GM12878 (cell line): ENCODE results near the gene CHST14. TPM values are rescaled to one million over a fixed set of nuclear protein-coding genes. Genes with fewer than 3 reads are reported as not detected.

Source experiments
- ATAC-seq: fragments of 200-7000 bp; cut with Tn5 transposase; 3 replicates; pipeline ENCODE4 v1.9.1; 2020; ENCODE audit warnings: mild to moderate bottlenecking, moderate library complexity
- BruUV-seq: library from RNA; stranded (reverse); fragments of 400-500 nt; replicated peaks from 2 replicates; lab custom pipeline; 2021; lab: Mats Ljungman, UMichigan
- CTCF ChIA-PET: fragments of 300-600 bp; sonication (Branson Sonifier 250); formaldehyde crosslinking; extraction: SDS; loops from one replicate; lab custom pipeline; 2021; ENCODE audit warnings: inconsistent platforms; lab: Yijun Ruan, JAX
- POLR2A ChIA-PET: fragments of 350-600 bp; formaldehyde crosslinking; extraction: SDS; loops from one replicate; lab custom pipeline; 2021; ENCODE audit warnings: inconsistent platforms; lab: Charles Lee
- RAD21 ChIA-PET: fragments of 300-600 bp; sonication (Branson Sonifier 250); formaldehyde crosslinking; loops from one replicate; lab custom pipeline; 2023; ENCODE audit warnings: antibody characterized with exemption; ENCODE audit not compliant: unreplicated experiment; lab: Charles Lee
- SMC1A ChIA-PET: fragments of 300-600 bp; sonication (Branson Sonifier 250); formaldehyde crosslinking; loops from one replicate; lab custom pipeline; 2023; ENCODE audit not compliant: unreplicated experiment, uncharacterized antibody; lab: Charles Lee
- DNase-seq: peaks from one replicate; pipeline ENCODE4 v3.0.0-alpha.2; 2011; ENCODE audit warnings: low read depth, low spot score
- FAIRE-seq: peaks from 3 replicates; lab custom pipeline; 2011; peaks lifted over from hg19 to GRCh38; lab: Jason Lieb, UNC
- H2AFZ ChIP-seq: 2 replicates; pipeline ENCODE4 v1.6.0; 2011; ENCODE audit warnings: low read depth, low read length, control low read depth; ENCODE audit not compliant: control insufficient read depth
- H3K27ac ChIP-seq: 2 replicates; pipeline ENCODE4 v1.5.1; 2011; ENCODE audit warnings: control low read depth; ENCODE audit not compliant: control insufficient read depth, insufficient read depth
- H3K27me3 ChIP-seq, 2 experiments: replicated peaks in 1 of 2; 2 replicates each; pipeline versions ENCODE4 v1.6.0 to v1.6.1; 2011; ENCODE audit warnings: low read length in 1 of 2; ENCODE audit not compliant: control insufficient read depth in 2 of 2, insufficient read depth in 2 of 2
- H3K36me3 ChIP-seq, 2 experiments: 2 replicates each; pipeline ENCODE4 v1.5.1; 2011; ENCODE audit warnings: low read length in 1 of 2; ENCODE audit not compliant: control insufficient read depth in 2 of 2, insufficient read depth in 2 of 2
- H3K4me1 ChIP-seq: 2 replicates; pipeline ENCODE4 v1.6.1; 2011; ENCODE audit warnings: mild to moderate bottlenecking, low read length, moderate library complexity, mixed read lengths; ENCODE audit not compliant: control insufficient read depth, insufficient read depth
- H3K4me2 ChIP-seq: 2 replicates; pipeline ENCODE4 v1.6.0; 2011; ENCODE audit warnings: control low read depth; ENCODE audit not compliant: control insufficient read depth, insufficient read depth
- H3K4me3 ChIP-seq: fragments of 200-600 bp; sonication (generic); 2 replicates; pipeline ENCODE4 v1.5.1; 2016
- H3K79me2 ChIP-seq: 2 replicates; pipeline ENCODE4 v1.6.0; 2011; ENCODE audit warnings: low read length; ENCODE audit not compliant: control insufficient read depth, insufficient read depth
- H3K9ac ChIP-seq: 2 replicates; pipeline ENCODE4 v1.8.0; 2011; ENCODE audit warnings: low read length, control low read depth, mixed read lengths; ENCODE audit not compliant: control insufficient read depth, insufficient read depth
- H3K9me3 ChIP-seq: replicated peaks from 3 replicates; pipeline ENCODE4 v1.5.1; 2011; ENCODE audit warnings: mild to moderate bottlenecking, low read length; ENCODE audit not compliant: control insufficient read depth, insufficient read depth
- H4K20me1 ChIP-seq: 2 replicates; pipeline ENCODE4 v1.6.0; 2011; ENCODE audit not compliant: control insufficient read depth, insufficient read depth
- BHLHE40 ChIP-seq, 2 experiments: fragments of 450-650 bp in 1 of 2; IDR thresholded peaks; 2 replicates each; pipeline ENCODE4 v1.6.1; 2011 to 2017; ENCODE audit warnings: low read depth in 2 of 2, borderline replicate concordance in 1 of 2, improper control_type of control experiment in 1 of 2, low read length in 1 of 2, mild to moderate bottlenecking in 1 of 2
- CHD2 ChIP-seq: IDR thresholded peaks from 2 replicates; pipeline ENCODE4 v1.6.1; 2011; ENCODE audit warnings: low read depth, low read length, improper control_type of control experiment, borderline replicate concordance
- EP300 ChIP-seq, 2 experiments: fragments of 150-350 bp in 1 of 2; IDR thresholded peaks; 2 replicates each; pipeline ENCODE4 v1.6.1; 2011 to 2012; ENCODE audit warnings: low read depth in 2 of 2, low read length in 2 of 2, borderline replicate concordance in 1 of 2, improper control_type of control experiment in 1 of 2, inconsistent platforms in 1 of 2; ENCODE audit not compliant: control insufficient read depth in 1 of 2
- GATAD2B ChIP-seq: fragments of 450-650 bp; conservative IDR thresholded peaks from 2 replicates; pipeline ENCODE4 v1.6.1; 2017; ENCODE audit warnings: low read depth, mild to moderate bottlenecking, moderate library complexity
- HCFC1 ChIP-seq: fragments of 150-350 bp; IDR thresholded peaks from 2 replicates; pipeline ENCODE4 v1.6.1; 2014; ENCODE audit warnings: low read length
- IKZF2 ChIP-seq, 2 experiments: fragments of 450-650 bp; IDR thresholded peaks; 2 replicates each; pipeline ENCODE4 v1.6.1; 2017; ENCODE audit warnings: mild to moderate bottlenecking in 2 of 2, moderate library complexity in 2 of 2
- NFYA ChIP-seq: IDR thresholded peaks from 2 replicates; pipeline ENCODE4 v1.6.1; 2011; ENCODE audit warnings: low read depth, mild to moderate bottlenecking, low read length, improper control_type of control experiment, borderline replicate concordance
- RUNX3 ChIP-seq: IDR thresholded peaks from 2 replicates; pipeline ENCODE4 v1.6.1; 2012; ENCODE audit warnings: low read length, inconsistent platforms
- STAT3 ChIP-seq: IDR thresholded peaks from 2 replicates; pipeline ENCODE4 v1.6.1; 2011; ENCODE audit warnings: low read depth, low read length, improper control_type of control experiment
- SUPT20H ChIP-seq: IDR thresholded peaks from 2 replicates; pipeline ENCODE4 v1.6.1; 2011; ENCODE audit warnings: low read depth, mild to moderate bottlenecking, low read length, moderate library complexity, borderline replicate concordance; ENCODE audit not compliant: control insufficient read depth
- WGBS: methylation state at CpG from one replicate; pipeline ENCODE4 v1.1.6; 2016; ENCODE audit warnings: low lambda C conversion rate; ENCODE audit not compliant: insufficient replicate concordance, insufficient coverage; ENCODE audit errors: missing lambda C conversion rate; 5-methylcytosine and 5-hydroxymethylcytosine counted together
- in situ Hi-C: fragments of 300-500 bp; cut with MboI; formaldehyde crosslinking; loops from 9 replicates; pipeline ENCODE4 v1.14.3; 2018; ENCODE audit warnings: mixed read lengths
- intact Hi-C: fragments of 100-400 bp; cut with micrococcal nuclease; formaldehyde crosslinking; loops from one replicate; pipeline ENCODE4 v1.14.2; 2022; ENCODE audit not compliant: unreplicated experiment
- polyA plus RNA-seq, 11 experiments: library from polyadenylated mRNA; depleted of rRNA in 4 of 11; unstranded in 6 of 11; stranded (reverse) in 5 of 11; fragments of >200 nt; fragmentation: Nextera tagmentation in 4 of 11; fragmentation: Illumina TruSeq in 1 of 11; extraction: Ambion mirVana in 4 of 11; extraction: Trizol in 1 of 11; gene quantifications; 1 replicate in 1 of 11; 2 replicates in 10 of 11; pipeline versions ENCODE4 v1.2.1 to v1.2.3, GENCODE V29; 2011 to 2016; ENCODE audit warnings: inconsistent platforms in 2 of 11, missing spikeins in 2 of 11, low read depth in 1 of 11
- total RNA-seq, 4 experiments: library from RNA; depleted of rRNA in 3 of 4; stranded (reverse); fragments of >200 nt in 3 of 4; fragmentation: Illumina TruSeq in 1 of 4; extraction: Trizol in 1 of 4; gene quantifications; 2 replicates each; pipeline versions ENCODE4 v1.2.1 to v1.2.3, GENCODE V29; 2013 to 2021
- TF ChIP-seq, protein P1 (sequence below): fragments of 450-650 bp; formaldehyde crosslinking; IDR thresholded peaks from 2 replicates; pipeline ENCODE4 v1.4.0; 2022; ENCODE audit warnings: mild to moderate bottlenecking, moderate library complexity
- TF ChIP-seq, protein P2 (sequence below): fragments of 450-650 bp; IDR thresholded peaks from 2 replicates; pipeline ENCODE4 v1.6.1; 2014; ENCODE audit warnings: mild to moderate bottlenecking

Gene CHST14
- total and polyA plus RNA-seq, 10 of the 15 experiments (the other 5 are each of a cell fraction or from before 2014, with no cell fraction given), result 1.3 to 12.8 (median 6.2) TPM

DNA sequence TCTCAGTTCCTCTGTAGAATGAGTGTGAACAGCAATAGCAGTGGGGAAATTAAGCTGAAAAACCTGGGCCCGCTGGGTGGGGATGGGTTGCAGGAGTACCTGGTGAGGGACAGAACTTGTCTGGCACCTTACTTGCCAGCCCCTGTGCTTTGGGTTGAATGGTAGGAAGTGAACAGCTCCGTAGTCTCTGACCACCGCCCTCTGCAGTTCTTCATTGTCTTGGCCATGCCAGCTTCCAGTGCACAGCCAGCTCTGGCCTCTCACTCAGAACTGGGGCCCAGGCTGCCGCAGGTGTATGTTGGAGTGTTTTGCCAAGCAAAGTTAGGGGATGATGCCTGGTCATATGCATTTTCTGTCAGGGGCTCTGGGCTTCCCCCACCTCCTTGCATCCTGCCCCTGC is 14.0 kb upstream of the CHST14 start (continued):
- TF ChIP-seq, protein P1, sequence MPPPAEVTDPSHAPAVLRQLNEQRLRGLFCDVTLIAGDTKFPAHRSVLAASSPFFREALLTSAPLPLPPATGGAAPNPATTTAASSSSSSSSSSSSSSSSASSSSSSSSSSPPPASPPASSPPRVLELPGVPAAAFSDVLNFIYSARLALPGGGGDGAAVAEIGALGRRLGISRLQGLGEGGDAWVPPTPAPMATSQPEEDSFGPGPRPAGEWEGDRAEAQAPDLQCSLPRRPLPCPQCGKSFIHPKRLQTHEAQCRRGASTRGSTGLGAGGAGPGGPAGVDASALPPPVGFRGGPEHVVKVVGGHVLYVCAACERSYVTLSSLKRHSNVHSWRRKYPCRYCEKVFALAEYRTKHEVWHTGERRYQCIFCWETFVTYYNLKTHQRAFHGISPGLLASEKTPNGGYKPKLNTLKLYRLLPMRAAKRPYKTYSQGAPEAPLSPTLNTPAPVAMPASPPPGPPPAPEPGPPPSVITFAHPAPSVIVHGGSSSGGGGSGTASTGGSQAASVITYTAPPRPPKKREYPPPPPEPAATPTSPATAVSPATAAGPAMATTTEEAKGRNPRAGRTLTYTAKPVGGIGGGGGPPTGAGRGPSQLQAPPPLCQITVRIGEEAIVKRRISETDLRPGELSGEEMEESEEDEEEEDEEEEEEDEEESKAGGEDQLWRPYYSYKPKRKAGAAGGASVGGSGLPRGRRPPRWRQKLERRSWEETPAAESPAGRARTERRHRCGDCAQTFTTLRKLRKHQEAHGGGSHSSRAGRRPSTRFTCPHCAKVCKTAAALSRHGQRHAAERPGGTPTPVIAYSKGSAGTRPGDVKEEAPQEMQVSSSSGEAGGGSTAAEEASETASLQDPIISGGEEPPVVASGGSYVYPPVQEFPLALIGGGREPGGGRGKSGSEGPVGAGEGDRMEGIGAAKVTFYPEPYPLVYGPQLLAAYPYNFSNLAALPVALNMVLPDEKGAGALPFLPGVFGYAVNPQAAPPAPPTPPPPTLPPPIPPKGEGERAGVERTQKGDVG, result no peak
- no peak for TF ChIP-seq BHLHE40 (IDR thresholded peaks at IDR 0.05; ENCODE audit: borderline replicate concordance in 1 of 2, low read depth in 2 of 2, low read length in 1 of 2)
- TF ChIP-seq STAT3, result no peak
- TF ChIP-seq NFYA, result no peak

DNA sequence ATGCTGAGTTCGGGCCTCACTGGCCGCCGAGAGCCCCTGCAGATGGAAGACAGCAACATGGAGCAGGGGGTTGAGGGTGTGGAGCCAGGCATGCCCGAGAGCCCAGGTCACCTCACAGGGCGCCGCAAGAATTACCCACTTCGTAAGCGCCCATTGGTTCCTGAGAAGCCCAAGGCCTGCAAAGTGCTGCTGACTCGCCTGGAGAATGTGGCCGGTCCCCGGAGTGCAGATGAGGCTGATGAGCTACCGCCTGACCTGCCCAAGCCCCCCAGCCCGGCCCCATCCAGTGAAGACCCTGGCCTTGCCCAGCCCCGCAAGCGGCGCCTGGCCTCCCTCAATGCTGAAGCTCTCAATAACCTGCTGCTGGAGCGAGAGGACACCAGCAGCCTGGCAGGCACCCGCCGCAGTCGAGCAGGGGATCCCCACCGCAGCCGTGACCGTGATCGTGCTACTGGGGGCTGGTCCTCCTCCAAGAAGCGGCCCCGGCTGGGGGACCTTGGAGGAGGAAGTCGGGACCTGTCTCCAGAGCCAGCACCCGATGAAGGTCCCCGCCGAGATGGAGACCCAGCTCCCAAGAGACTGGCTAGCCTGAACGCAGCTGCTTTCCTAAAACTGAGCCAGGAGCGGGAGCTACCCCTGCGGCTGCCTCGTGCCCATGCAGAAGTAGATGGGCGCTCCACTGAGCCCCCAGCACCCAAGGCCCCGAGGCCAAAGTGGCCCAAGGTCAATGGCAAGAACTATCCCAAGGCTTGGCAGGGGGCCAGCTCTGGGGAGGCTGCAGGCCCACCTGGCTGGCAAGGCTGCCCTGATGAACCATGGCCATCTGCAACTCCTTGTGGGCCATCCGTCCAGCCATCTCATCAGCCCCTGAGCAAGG is 12.1 kb upstream of the CHST14 start:
- no TSS peak for BruUV-seq
- WGBS, result 94% methylated on average over 33 of the region's 37 CpGs
- SMC1A ChIA-PET, result no interaction called here
- Histone ChIP-seq H3K9ac (no peak overlapping the region), H4K20me1 (no peaks in the 10 kb centered on the region; the same call in 1 of the 2 replicates), H3K9me3 (no peaks in the 10 kb centered on the region), H3K4me1 (peaks cover 17% of the 10 kb centered on the region), H3K4me2 (no peak overlapping the region), H3K27me3 (no peaks in the 10 kb centered on the region), H3K36me3 (peaks cover 10 to 21% of the 10 kb centered on the region in 2 experiments; a peak in 3 of 4 replicates), H3K79me2 (peaks cover 21% of the 10 kb centered on the region), H3K27ac (no peak overlapping the region), H2AFZ (no peak overlapping the region), H3K4me3 (no peak overlapping the region)
- ATAC-seq (no peak), DNase-seq (no peak), FAIRE-seq (no peak)
- in situ Hi-C loops, result no loop called here
- intact Hi-C loops, result no loop called here
- RAD21 ChIA-PET, result no interaction called here
- POLR2A ChIA-PET, result no interaction called here
- no peak for TF ChIP-seq SUPT20H
- TF ChIP-seq, protein P2, sequence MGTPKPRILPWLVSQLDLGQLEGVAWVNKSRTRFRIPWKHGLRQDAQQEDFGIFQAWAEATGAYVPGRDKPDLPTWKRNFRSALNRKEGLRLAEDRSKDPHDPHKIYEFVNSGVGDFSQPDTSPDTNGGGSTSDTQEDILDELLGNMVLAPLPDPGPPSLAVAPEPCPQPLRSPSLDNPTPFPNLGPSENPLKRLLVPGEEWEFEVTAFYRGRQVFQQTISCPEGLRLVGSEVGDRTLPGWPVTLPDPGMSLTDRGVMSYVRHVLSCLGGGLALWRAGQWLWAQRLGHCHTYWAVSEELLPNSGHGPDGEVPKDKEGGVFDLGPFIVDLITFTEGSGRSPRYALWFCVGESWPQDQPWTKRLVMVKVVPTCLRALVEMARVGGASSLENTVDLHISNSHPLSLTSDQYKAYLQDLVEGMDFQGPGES, result no peak
- no peak for TF ChIP-seq CHD2
- no peak for TF ChIP-seq EP300 (IDR thresholded peaks at IDR 0.05; ENCODE audit: borderline replicate concordance in 1 of 2, control insufficient read depth in 1 of 2, low read depth in 2 of 2, low read length in 2 of 2)
- TF ChIP-seq HCFC1, result no peak
- no peak for TF ChIP-seq IKZF2 (IDR thresholded peaks at IDR 0.05)
- TF ChIP-seq RUNX3, result no peak
- TF ChIP-seq GATAD2B, result no peak
- CTCF ChIA-PET, result no interaction called here
